Esophagus squamous epithelium (tissue), 5 donors: ENCODE results near the gene TIMM44. TPM values are rescaled to one million over a fixed set of nuclear protein-coding genes. Genes with fewer than 3 reads are reported as not detected.

Experiments
- DNase-seq: peaks from one replicate; lab custom pipeline; 2025; lab: John Stamatoyannopoulos, UW
- H3K27ac ChIP-seq, 4 donors: fragments of 200-600 bp; sonication (generic); one replicate each; pipeline ENCODE4 v1.5.1; 2016 to 2019; ENCODE audit warnings: mild to moderate bottlenecking in 1 of 4
- H3K27me3 ChIP-seq, 4 donors: fragments of 200-600 bp; sonication (generic); 1 replicate in 3 of 4; 2 replicates in 1 of 4; pipeline versions ENCODE4 v1.5.1 to v1.6.0; 2017 to 2021; ENCODE audit warnings: antibody characterized with exemption in 1 of 4
- H3K36me3 ChIP-seq, 3 donors: fragments of 200-600 bp; sonication (generic); one replicate each; pipeline ENCODE4 v1.5.1; 2016 to 2019
- H3K4me1 ChIP-seq, 3 donors: fragments of 200-600 bp; sonication (generic); one replicate each; pipeline ENCODE4 v1.5.1; 2017 to 2019
- H3K4me3 ChIP-seq, 4 donors: fragments of 200-600 bp; sonication (generic); 1 replicate in 3 of 4; 2 replicates in 1 of 4; pipeline ENCODE4 v1.5.1; 2016 to 2019; ENCODE audit warnings: mild to moderate bottlenecking in 2 of 4, moderate library complexity in 1 of 4
- H3K9me3 ChIP-seq, 3 donors: fragments of 200-600 bp; sonication (generic); one replicate each; pipeline ENCODE4 v1.5.1; 2016 to 2019
- POLR2A ChIP-seq, 4 donors: fragments of 450-650 bp; IDR thresholded peaks; one replicate each; pipeline ENCODE4 v1.6.1; 2017; ENCODE audit warnings: antibody characterized with exemption in 4 of 4, mild to moderate bottlenecking in 4 of 4, moderate library complexity in 3 of 4
- WGBS, 2 donors: methylation state at CpG; one replicate each; pipeline ENCODE4 v1.1.5; 2018; 5-methylcytosine and 5-hydroxymethylcytosine counted together
- intact Hi-C: fragments of 100-400 bp; cut with DNase I; formaldehyde crosslinking; loops from one replicate; pipeline ENCODE4 v1.15.0; 2022
- total RNA-seq, 4 donors: library from RNA; depleted of rRNA; stranded (reverse); fragments of >200 nt; gene quantifications; one replicate each; pipeline ENCODE4 v1.1.0, GENCODE V29; 2016
- TF ChIP-seq, protein P1 (sequence below), 6 experiments: fragments of 450-650 bp in 4 of 6; fragments of 200-600 bp in 2 of 6; sonication (generic) in 2 of 6; IDR thresholded peaks; one replicate each; pipeline ENCODE4 v1.5.1; 2016 to 2019; ENCODE audit warnings: antibody characterized with exemption in 6 of 6, mild to moderate bottlenecking in 4 of 6, moderate library complexity in 4 of 6
- donor health status: DM: yes; HTN: yes; CAD: no.

The TIMM44 gene
- total RNA-seq, 4 donors from 2014 or later, result 36.4 to 52.6 (median 45.5) TPM

GRCh38 chr19:7917267-7918061 is 26.0 kb downstream of the TIMM44 start:
- H3K9me3 ChIP-seq, result no peaks in the 10 kb centered on the region
- peak overlapping the region in 3 of 4 donors; percentile 9 to 73 (median 60) for H3K27ac ChIP-seq

DNA sequence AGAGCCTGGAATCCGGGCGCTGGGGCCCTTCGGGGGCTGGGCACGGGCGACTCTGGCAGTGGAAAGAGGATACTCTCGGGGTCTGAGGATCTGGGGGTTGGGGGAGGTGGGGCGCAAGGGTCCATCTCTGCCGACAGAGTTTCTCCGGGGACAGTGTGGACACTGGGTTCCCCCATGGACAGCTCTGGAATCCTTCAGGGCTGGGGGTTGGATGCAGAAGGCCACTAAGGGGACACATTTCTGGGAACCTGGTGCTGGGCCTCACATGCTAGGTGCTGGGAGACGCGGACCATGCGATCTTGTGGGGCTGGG is 26.6 kb downstream of the TIMM44 start:
- no peak for DNase-seq
- Histone ChIP-seq H3K27ac (peak overlapping the region in 3 of 4 donors; percentile 9 to 73 (median 60)), H3K36me3 (peaks cover 10 to 24% (median 11%) of the 10 kb centered on the region in 3 donors), H3K9me3 (no peaks in the 10 kb centered on the region), H3K4me1 (peaks cover 40 to 61% (median 41%) of the 10 kb centered on the region in 3 donors), H3K27me3 (peaks cover 19 to 64% (median 24%) of the 10 kb centered on the region in 4 donors), H3K4me3 (peak overlapping the region; percentile 12 to 65 (median 31))
- WGBS, 2 donors, result 0 to 8% methylated on average over 2 to 6 of the region's 12 CpGs
- intact Hi-C loops, result no loop called here
- TF ChIP-seq, protein P1, sequence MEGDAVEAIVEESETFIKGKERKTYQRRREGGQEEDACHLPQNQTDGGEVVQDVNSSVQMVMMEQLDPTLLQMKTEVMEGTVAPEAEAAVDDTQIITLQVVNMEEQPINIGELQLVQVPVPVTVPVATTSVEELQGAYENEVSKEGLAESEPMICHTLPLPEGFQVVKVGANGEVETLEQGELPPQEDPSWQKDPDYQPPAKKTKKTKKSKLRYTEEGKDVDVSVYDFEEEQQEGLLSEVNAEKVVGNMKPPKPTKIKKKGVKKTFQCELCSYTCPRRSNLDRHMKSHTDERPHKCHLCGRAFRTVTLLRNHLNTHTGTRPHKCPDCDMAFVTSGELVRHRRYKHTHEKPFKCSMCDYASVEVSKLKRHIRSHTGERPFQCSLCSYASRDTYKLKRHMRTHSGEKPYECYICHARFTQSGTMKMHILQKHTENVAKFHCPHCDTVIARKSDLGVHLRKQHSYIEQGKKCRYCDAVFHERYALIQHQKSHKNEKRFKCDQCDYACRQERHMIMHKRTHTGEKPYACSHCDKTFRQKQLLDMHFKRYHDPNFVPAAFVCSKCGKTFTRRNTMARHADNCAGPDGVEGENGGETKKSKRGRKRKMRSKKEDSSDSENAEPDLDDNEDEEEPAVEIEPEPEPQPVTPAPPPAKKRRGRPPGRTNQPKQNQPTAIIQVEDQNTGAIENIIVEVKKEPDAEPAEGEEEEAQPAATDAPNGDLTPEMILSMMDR (IDR thresholded peaks at IDR 0.05), result peak in 1 of 6 experiments; percentile 5
- TF ChIP-seq POLR2A (IDR thresholded peaks at IDR 0.05), result no peak

More at GRCh38 chr19:7917267-7918061, 26.0 kb downstream of the TIMM44 start:
- H3K27me3 ChIP-seq, result peaks cover 19 to 64% (median 24%) of the 10 kb centered on the region in 4 donors
- peak overlapping the region in 3 of 4 donors; percentile 21 to 65 (median 43) for H3K4me3 ChIP-seq
- TF ChIP-seq, protein P1 (IDR thresholded peaks at IDR 0.05), result peak in 5 of 6 experiments; percentile 26 to 47 (median 39)
- TF ChIP-seq POLR2A (IDR thresholded peaks at IDR 0.05), result no peak
- no peak for DNase-seq
- peaks cover 42 to 66% (median 45%) of the 10 kb centered on the region in 3 donors for H3K4me1 ChIP-seq
- 6 to 20% methylated on average over 2 to 14 of the region's 71 CpGs for WGBS, 2 donors
- H3K36me3 ChIP-seq, result peaks cover 6 to 24% (median 6%) of the 10 kb centered on the region in 3 donors
- intact Hi-C loops, result no loop called here

- peaks cover 19 to 64% (median 24%) of the 10 kb centered on the region in 4 donors for H3K27me3 ChIP-seq
- peak overlapping the region; percentile 12 to 65 (median 31) for H3K4me3 ChIP-seq
- no peaks in the 10 kb centered on the region for H3K9me3 ChIP-seq
- DNase-seq, result no peak
- H3K4me1 ChIP-seq, result peaks cover 34 to 55% (median 35%) of the 10 kb centered on the region in 3 donors
- intact Hi-C loops, result no loop called here
- whole genome bisulfite sequencing, 2 donors, result 12% methylated on average over 3 of the region's 104 CpGs; no CpG with 5 or more reads in 1 of the 2 donors
- peak overlapping the region in 2 of 4 donors; percentile 60 to 73 for H3K27ac ChIP-seq
- peaks cover 15 to 25% (median 16%) of the 10 kb centered on the region in 3 donors for H3K36me3 ChIP-seq
- no peak for TF ChIP-seq POLR2A (IDR thresholded peaks at IDR 0.05)
- TF ChIP-seq, protein P1 (IDR thresholded peaks at IDR 0.05), result peak in 1 of 6 experiments; percentile 10
These were observed 27.1 kb downstream of the TIMM44 start for GRCh38 chr19:7916103-7916954.

DNA sequence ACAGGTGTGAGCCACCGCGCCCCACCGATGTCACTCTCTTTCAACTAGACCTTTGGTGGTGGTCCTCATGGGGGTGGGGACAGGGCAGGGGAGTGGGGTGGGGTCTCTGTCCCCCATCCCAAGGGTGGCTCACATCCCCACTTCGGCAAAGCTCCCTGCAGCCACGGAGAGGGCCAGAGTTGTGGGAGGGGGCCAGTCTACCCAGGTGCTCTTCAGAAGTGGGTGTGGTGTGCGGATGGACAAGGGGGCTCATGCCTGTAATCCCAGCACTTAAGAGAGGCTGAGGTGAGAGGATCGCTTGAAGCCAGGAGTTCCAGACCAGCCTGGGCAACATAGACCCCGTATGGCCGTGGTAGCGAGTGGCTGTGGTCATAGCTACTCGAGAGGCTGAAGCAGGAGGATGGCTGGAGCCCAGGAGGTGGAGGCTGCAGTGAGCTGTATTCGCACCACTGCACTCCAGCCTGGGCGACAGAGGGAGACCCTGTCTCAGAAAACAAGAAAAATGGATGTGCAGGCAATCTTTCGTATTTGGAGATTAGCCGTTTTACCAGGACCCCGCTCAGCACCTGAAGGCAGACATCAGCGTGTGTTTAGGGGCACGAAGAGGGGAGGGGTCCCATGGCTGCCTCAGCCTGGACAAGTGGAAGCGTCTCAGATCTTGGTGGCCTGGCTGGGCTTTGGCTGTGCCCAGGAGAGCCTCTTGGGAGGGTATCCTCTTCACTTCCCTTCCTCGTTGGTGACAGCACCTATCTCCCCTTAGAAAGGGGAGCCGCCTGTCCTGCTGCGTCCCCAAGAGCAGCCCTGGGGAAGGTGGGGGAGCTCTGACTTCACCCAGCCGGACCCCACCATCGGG is 28.0 kb downstream of the TIMM44 start:
- intact Hi-C loops, result no loop called here
- DNase-seq, result no peak
- TF ChIP-seq POLR2A (IDR thresholded peaks at IDR 0.05), result no peak
- TF ChIP-seq, protein P1 (IDR thresholded peaks at IDR 0.05), result no peak
- Histone ChIP-seq H3K9me3 (no peaks in the 10 kb centered on the region), H3K36me3 (peaks cover 24 to 34% (median 24%) of the 10 kb centered on the region in 3 donors), H3K4me3 (peak overlapping the region in 1 of 4 donors; percentile 65), H3K27ac (no peak overlapping the region), H3K27me3 (peaks cover 19 to 64% (median 24%) of the 10 kb centered on the region in 4 donors), H3K4me1 (peaks cover 30 to 49% (median 31%) of the 10 kb centered on the region in 3 donors)
- WGBS, 2 donors, result 40 to 51% methylated on average over 12 to 14 of the region's 24 CpGs
